HepG2 (cell line): ENCODE results near the gene GNG13. TPM values are rescaled to one million over a fixed set of nuclear protein-coding genes. Genes with fewer than 3 reads are reported as not detected.

Source experiments
- ATAC-seq: fragments of 200-7000 bp; cut with Tn5 transposase; 3 replicates; pipeline ENCODE4 v1.9.1; 2020; ENCODE audit warnings: mild to moderate bottlenecking, moderate library complexity
- BruUV-seq: library from RNA; stranded (reverse); fragments of 400-500 nt; replicated peaks from 2 replicates; lab custom pipeline; 2021; lab: Mats Ljungman, UMichigan
- CTCF ChIA-PET: fragments of 300-600 bp; formaldehyde crosslinking; extraction: SDS; loops from one replicate; lab custom pipeline; 2021; ENCODE audit warnings: low total read pairs, inconsistent platforms, low intra/inter-chr PET ratio; lab: Yijun Ruan, JAX
- POLR2A ChIA-PET: fragments of 350-600 bp; sonication (Branson Sonifier 250); formaldehyde crosslinking; loops from one replicate; lab custom pipeline; 2020; ENCODE audit warnings: antibody characterized with exemption, inconsistent platforms; lab: Yijun Ruan, JAX
- DNase-seq: peaks from one replicate; pipeline ENCODE4 v3.0.0-alpha.2; 2015; ENCODE audit warnings: low spot score
- FAIRE-seq: peaks from 3 replicates; lab custom pipeline; 2011; peaks lifted over from hg19 to GRCh38; lab: Jason Lieb, UNC
- H2AFZ ChIP-seq: one replicate; pipeline ENCODE4 v1.6.1; 2011; ENCODE audit warnings: low read length, inconsistent platforms
- H3K27ac ChIP-seq: fragments of 300-600 bp; 3 replicates; pipeline ENCODE4 v1.8.0; 2011; ENCODE audit warnings: mixed run types, mild to moderate bottlenecking, mixed read lengths, low read length, inconsistent platforms; ENCODE audit not compliant: insufficient read depth; ENCODE audit errors: extremely low read length
- H3K27me3 ChIP-seq, 2 experiments: fragments of 200-600 bp in 1 of 2; 2 replicates in 1 of 2; 3 replicates in 1 of 2; pipeline versions ENCODE4 v1.6.0 to v1.8.0; 2011; ENCODE audit warnings: low read length in 2 of 2, mild to moderate bottlenecking in 2 of 2, moderate library complexity in 2 of 2, inconsistent platforms in 1 of 2; ENCODE audit not compliant: insufficient read depth in 2 of 2, control insufficient read depth in 1 of 2
- H3K36me3 ChIP-seq, 2 experiments: fragments of 200-600 bp in 1 of 2; replicated peaks in 1 of 2; 2 replicates in 1 of 2; 3 replicates in 1 of 2; pipeline versions ENCODE4 v1.5.1 to v1.8.0; 2011; ENCODE audit warnings: low read length in 2 of 2, inconsistent platforms in 1 of 2; ENCODE audit not compliant: insufficient read depth in 2 of 2, control insufficient read depth in 1 of 2
- H3K4me1 ChIP-seq: 2 replicates; pipeline ENCODE4 v1.5.1; 2012; ENCODE audit warnings: low read length, inconsistent platforms; ENCODE audit not compliant: insufficient read depth
- H3K4me2 ChIP-seq: 2 replicates; pipeline ENCODE4 v1.6.0; 2011; ENCODE audit warnings: low read depth, low read length, inconsistent platforms
- H3K4me3 ChIP-seq, 3 experiments: fragments of 200-600 bp in 1 of 3; sonication (generic), shearing (Covaris generic) in 1 of 3; replicated peaks in 1 of 3; 2 replicates each; pipeline ENCODE4 v1.5.1; 2011 to 2016; ENCODE audit warnings: low read length in 3 of 3, inconsistent platforms in 2 of 3, low read depth in 2 of 3, mild to moderate bottlenecking in 2 of 3, control low read depth in 1 of 3, mixed read lengths in 1 of 3; ENCODE audit not compliant: insufficient read depth in 1 of 3
- H3K79me2 ChIP-seq: one replicate; pipeline ENCODE4 v1.6.1; 2011; ENCODE audit warnings: low read length, inconsistent platforms; ENCODE audit not compliant: insufficient read depth
- H3K9ac ChIP-seq: 2 replicates; pipeline ENCODE4 v1.6.0; 2011; ENCODE audit warnings: mild to moderate bottlenecking, low read depth, low read length, inconsistent platforms; ENCODE audit not compliant: insufficient read depth
- H3K9me3 ChIP-seq: 2 replicates; pipeline ENCODE4 v1.5.1; 2012; ENCODE audit warnings: mild to moderate bottlenecking, low read length
- H4K20me1 ChIP-seq: 2 replicates; pipeline ENCODE4 v1.6.0; 2011; ENCODE audit warnings: inconsistent platforms, mild to moderate bottlenecking, low read length, moderate library complexity; ENCODE audit not compliant: insufficient read depth
- FOXO1 ChIP-seq: sonication (generic); formaldehyde crosslinking; IDR thresholded peaks from 2 replicates; pipeline ENCODE4 v1.4.0; 2020; ENCODE audit warnings: missing genetic modification reagents
- NFKBIZ ChIP-seq: IDR thresholded peaks from 2 replicates; pipeline ENCODE4 v1.6.1; 2018; ENCODE audit warnings: missing genetic modification reagents, missing compliant biosample characterization
- RBAK ChIP-seq: sonication (generic); formaldehyde crosslinking; IDR thresholded peaks from 2 replicates; pipeline ENCODE4 v1.5.1; 2020; ENCODE audit warnings: mild to moderate bottlenecking, missing genetic modification reagents
- SOX5 ChIP-seq: IDR thresholded peaks from 2 replicates; pipeline ENCODE4 v1.6.1; 2016; ENCODE audit warnings: borderline replicate concordance
- SRY ChIP-seq: sonication (generic); formaldehyde crosslinking; IDR thresholded peaks from 2 replicates; pipeline ENCODE4 v1.8.0; 2022; ENCODE audit warnings: mild to moderate bottlenecking, missing genetic modification reagents
- ZNF224 ChIP-seq: sonication (generic); formaldehyde crosslinking; IDR thresholded peaks from 2 replicates; pipeline ENCODE4 v1.5.0; 2020; ENCODE audit warnings: mild to moderate bottlenecking, missing genetic modification reagents
- WGBS: methylation state at CpG from one replicate; pipeline ENCODE4 v1.1.6; 2017; ENCODE audit warnings: low lambda C conversion rate; 5-methylcytosine and 5-hydroxymethylcytosine counted together
- in situ Hi-C: cut with HindIII; loops from 2 replicates; pipeline ENCODE4 v1.10.0; 2017; ENCODE audit warnings: low pct_unique_long_range_greater_than_20kb; ENCODE audit not compliant: extremely low pct_ligation_motif_present
- intact Hi-C: fragments of 100-400 bp; cut with micrococcal nuclease; formaldehyde crosslinking; loops from one replicate; pipeline ENCODE4 v1.10.0; 2022; ENCODE audit not compliant: unreplicated experiment
- polyA plus RNA-seq, 8 experiments: library from polyadenylated mRNA; depleted of rRNA in 3 of 8; stranded (reverse) in 7 of 8; unstranded in 1 of 8; fragments of >200 nt; fragmentation: Illumina TruSeq in 4 of 8; extraction: Trizol in 4 of 8; gene quantifications; 2 replicates each; pipeline versions ENCODE4 v1.2.1 to v1.2.3, GENCODE V29; 2011 to 2016; ENCODE audit warnings: low read depth in 4 of 8, missing spikeins in 1 of 8, mixed read lengths in 1 of 8; ENCODE audit not compliant: insufficient read depth in 1 of 8
- total RNA-seq, 5 experiments: library from RNA; depleted of rRNA; stranded (reverse); fragments of >200 nt; fragmentation: Illumina TruSeq; extraction: Trizol; gene quantifications; 2 replicates each; pipeline ENCODE4 v1.2.3, GENCODE V29; 2016; ENCODE audit warnings: low read depth in 1 of 5
- TF ChIP-seq, protein P1 (sequence below): sonication (generic); formaldehyde crosslinking; IDR thresholded peaks from 2 replicates; pipeline ENCODE4 v1.8.0; 2023; ENCODE audit warnings: mild to moderate bottlenecking, missing genetic modification reagents

GNG13 gene
- total and polyA plus RNA-seq, 2 of the 13 experiments (the other 11 are each of a cell fraction or from before 2014, with no cell fraction given): not detected

DNA sequence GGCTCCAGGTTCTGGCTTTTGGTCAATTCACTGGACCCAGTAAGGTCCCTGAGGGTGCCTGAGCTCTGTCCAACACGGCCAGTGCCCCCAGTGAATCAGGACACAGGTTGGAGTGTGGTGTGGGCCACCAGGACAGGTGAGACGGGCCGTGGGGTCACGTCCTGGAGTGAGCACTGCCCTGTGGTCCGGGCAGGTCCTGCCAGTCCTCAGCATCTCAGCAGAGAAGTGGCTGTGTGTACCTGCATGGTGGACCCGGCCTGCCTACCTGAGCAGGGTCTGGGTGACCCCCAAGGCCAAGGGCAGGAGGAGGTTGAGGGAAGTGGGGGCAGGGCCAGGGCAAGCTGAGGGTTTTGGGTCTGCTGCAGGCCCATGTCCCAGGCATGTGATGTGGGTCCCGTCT lies 1.9 kb upstream of the GNG13 start:
- in situ Hi-C loops: loop anchor here (25.0 kb wide), 1 partner anchor 410 kb away; no protein-coding TSS in a partner anchor
- FAIRE-seq: no peak
- H3K27ac ChIP-seq: no peak overlapping the region
- no peak for DNase-seq
- BruUV-seq: no TSS peak
- TF ChIP-seq RBAK (CRISPR knock-in tag) (no peak), ZNF224 (CRISPR knock-in tag) (no peak), NFKBIZ (CRISPR knock-in tag) (no peak), SRY (CRISPR knock-in tag) (no peak), SOX5 (CRISPR knock-in tag) (no peak), FOXO1 (CRISPR knock-in tag) (no peak)
- TF ChIP-seq, protein P1, sequence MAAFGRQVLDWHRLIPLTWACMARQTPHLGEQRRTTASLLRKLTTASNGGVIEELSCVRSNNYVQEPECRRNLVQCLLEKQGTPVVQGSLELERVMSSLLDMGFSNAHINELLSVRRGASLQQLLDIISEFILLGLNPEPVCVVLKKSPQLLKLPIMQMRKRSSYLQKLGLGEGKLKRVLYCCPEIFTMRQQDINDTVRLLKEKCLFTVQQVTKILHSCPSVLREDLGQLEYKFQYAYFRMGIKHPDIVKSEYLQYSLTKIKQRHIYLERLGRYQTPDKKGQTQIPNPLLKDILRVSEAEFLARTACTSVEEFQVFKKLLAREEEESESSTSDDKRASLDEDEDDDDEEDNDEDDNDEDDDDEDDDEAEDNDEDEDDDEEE: no peak
- TF ChIP-seq, all 625 proteins: peak for 0
- no peak overlapping the region for H3K4me2 ChIP-seq
- intact Hi-C loops: no loop called here
- 0% methylated on average over 2 of the region's 7 CpGs for WGBS
- ATAC-seq: peak; percentile 5; the same call in 1 of the 3 replicates
- H3K79me2 ChIP-seq: no peaks in the 10 kb centered on the region
- no peaks in the 10 kb centered on the region for H3K9me3 ChIP-seq
- H3K4me3 ChIP-seq: no peak overlapping the region
- no peaks in the 10 kb centered on the region for H3K36me3 ChIP-seq
- H3K27me3 ChIP-seq: peaks cover 28 to 54% of the 10 kb centered on the region in 2 experiments
- ChIA-PET POLR2A (no interaction called here), CTCF (no interaction called here)
- H2AFZ ChIP-seq: no peak overlapping the region
- no peak overlapping the region for H3K9ac ChIP-seq
- H4K20me1 ChIP-seq: no peaks in the 10 kb centered on the region
- no peaks in the 10 kb centered on the region for H3K4me1 ChIP-seq
